Right lung (tissue), 10 donors: ENCODE measurements around the gene PCCB. TPM values are rescaled to one million over a fixed set of nuclear protein-coding genes. Genes with fewer than 3 reads are reported as not detected.
"Not testable (repeated sequence)": the region's sequence is repeated elsewhere in the genome, so short reads cannot be mapped to it uniquely, and the experiment has no call there.

Source experiments
- DNase-seq, 2 donors: peaks; one replicate each; pipeline ENCODE4 v3.0.0-alpha.2; 2013
- long read RNA-seq, 8 donors: transcript quantifications; one replicate each; lab custom pipeline, GENCODE V29; 2026
- polyA plus RNA-seq, 5 donors: library from polyadenylated mRNA; unstranded; fragments of 120-200 nt; gene quantifications; one replicate each; pipeline versions ENCODE4 v1.2.1 to v1.2.3, GENCODE V29; 2013; ENCODE audit warnings: inconsistent platforms in 1 of 5, low replicate concordance in 1 of 5; ENCODE audit not compliant: insufficient read length in 5 of 5, insufficient read depth in 1 of 5

Gene PCCB
- 10 to 100 TPM; 28.3 to 37.7 (median 32.1) TPM for polyA plus RNA-seq
- long read RNA-seq, donor 1, transcript PCCB-201 (15 exons, 1,833 nt) = major isoform, 8 of 24 reads
- long read RNA-seq, donor 1, partial matches to known transcripts = 11 of 24 reads
- long read RNA-seq, donor 1, other reads (novel, unspliced or antisense) = 5 of 24 reads
- long read RNA-seq, donor 2, transcript PCCB-201 (15 exons, 1,833 nt) = major isoform, 5 of 5 reads
- long read RNA-seq, donor 2, partial matches to known transcripts = 0 of 5 reads
- long read RNA-seq, donor 2, other reads (novel, unspliced or antisense) = 0 of 5 reads
- long read RNA-seq, donor 3, transcript PCCB-201 (15 exons, 1,833 nt) = major isoform, 7 of 23 reads
- long read RNA-seq, donor 3, partial matches to known transcripts = 16 of 23 reads
- long read RNA-seq, donor 3, other reads (novel, unspliced or antisense) = 0 of 23 reads
- long read RNA-seq, donor 4, partial matches to known transcripts = 7 of 10 reads
- long read RNA-seq, donor 4, other reads (novel, unspliced or antisense) = 0 of 10 reads
- long read RNA-seq, donor 5, transcript PCCB-201 (15 exons, 1,833 nt) = major isoform, 5 of 5 reads
- long read RNA-seq, donor 5, partial matches to known transcripts = 0 of 5 reads
- long read RNA-seq, donor 5, other reads (novel, unspliced or antisense) = 0 of 5 reads
- long read RNA-seq, donor 6, transcript PCCB-201 (15 exons, 1,833 nt) = major isoform, 10 of 37 reads
- long read RNA-seq, donor 6, partial matches to known transcripts = 21 of 37 reads
- long read RNA-seq, donor 6, other reads (novel, unspliced or antisense) = 6 of 37 reads
- long read RNA-seq, donor 7, partial matches to known transcripts = 0 of 4 reads
- long read RNA-seq, donor 7, other reads (novel, unspliced or antisense) = 0 of 4 reads
- long read RNA-seq, donor 8, partial matches to known transcripts = 13 of 14 reads
- long read RNA-seq, donor 8, other reads (novel, unspliced or antisense) = 0 of 14 reads

GRCh38 chr3:136250059-136250902, at the start of gene PCCB:
PCCB (plus strand) TSS chr3:136250340; CDS start chr3:136250376, 36 bp downstream.
- DNase-seq = peak; percentile 89 to 90

- DNase-seq = no peak
These were observed 42.5 kb upstream of the PCCB start for GRCh38 chr3:136207489-136208115.

GRCh38 chr3:136209921-136210320, 40.2 kb upstream of the PCCB start:
- no peak for DNase-seq

- DNase-seq = no peak
These were observed 38.6 kb upstream of the PCCB start for GRCh38 chr3:136211547-136211946.

GRCh38 chr3:136222746-136223145, 27.4 kb upstream of the PCCB start:
- not testable (repeated sequence) for DNase-seq

- no peak for DNase-seq
These were observed 17.7 kb upstream of the PCCB start for GRCh38 chr3:136232413-136232812.

GRCh38 chr3:136235545-136235944, 14.6 kb upstream of the PCCB start:
- no peak for DNase-seq

GRCh38 chr3:136236109-136236508, 14.0 kb upstream of the PCCB start:
- no peak for DNase-seq

GRCh38 chr3:136237103-136237502, 13.0 kb upstream of the PCCB start:
- no peak for DNase-seq

- no peak for DNase-seq
These were observed 12.0 kb upstream of the PCCB start for GRCh38 chr3:136237961-136238649.

GRCh38 chr3:136239094-136239493, 11.0 kb upstream of the PCCB start:
- DNase-seq = no peak

GRCh38 chr3:136245691-136246090, 4.4 kb upstream of the PCCB start:
- no peak for DNase-seq

- no peak for DNase-seq
These were observed 2.7 kb upstream of the PCCB start for GRCh38 chr3:136247436-136247835.

GRCh38 chr3:136247855-136248590, 2.1 kb upstream of the PCCB start:
- no peak for DNase-seq

GRCh38 chr3:136249091-136249490, 1.0 kb upstream of the PCCB start:
- DNase-seq = no peak

GRCh38 chr3:136249593-136249992, 547 bp upstream of the PCCB start:
- DNase-seq = no peak

GRCh38 chr3:136250903-136251460, 842 bp downstream of the PCCB start:
- DNase-seq = peak; percentile 38 to 47

- DNase-seq = no peak
These were observed 1.4 kb downstream of the PCCB start for GRCh38 chr3:136251511-136251910.

GRCh38 chr3:136255672-136256406, 5.7 kb downstream of the PCCB start:
- DNase-seq = no peak
